Fibroblast of mammary gland (primary cell): ENCODE measurements around the gene CD96.

Experiments used
- DNase-seq: peaks from one replicate; pipeline ENCODE4 v3.0.0-alpha.2; 2010; ENCODE audit warnings: low read depth
- H3K4me3 ChIP-seq: 2 replicates; pipeline ENCODE4 v1.5.1; 2011; ENCODE audit warnings: low read depth, mild to moderate bottlenecking, low read length, moderate library complexity; ENCODE audit not compliant: control insufficient read depth
- TF ChIP-seq, protein P1 (sequence below): conservative IDR thresholded peaks from 2 replicates; pipeline ENCODE4 v1.5.1; 2011; ENCODE audit warnings: low read depth, low read length, inconsistent platforms; ENCODE audit not compliant: control insufficient read depth, insufficient read depth

The CD96 gene

DNA sequence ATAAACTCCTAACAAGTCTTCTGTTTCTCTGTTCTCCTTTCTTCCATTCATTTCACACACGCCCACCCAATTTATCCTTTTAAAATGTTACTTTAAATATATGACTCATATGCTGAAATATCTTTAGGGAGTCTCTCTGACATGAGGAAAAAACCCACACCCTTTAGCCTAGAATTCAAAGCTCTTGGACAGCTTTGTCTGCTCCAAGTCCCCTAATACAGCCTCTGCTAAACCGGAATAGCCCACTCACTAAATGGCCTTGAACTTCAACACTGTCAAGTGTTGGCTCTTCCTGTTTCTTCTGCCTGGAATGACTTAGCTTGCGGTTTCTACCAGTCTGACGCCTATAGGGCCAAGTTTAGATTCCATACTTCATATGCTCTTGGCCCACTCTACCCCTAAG is 3.3 kb upstream of the CD96 start:
- H3K4me3 ChIP-seq = no peak overlapping the region
- TF ChIP-seq, protein P1, sequence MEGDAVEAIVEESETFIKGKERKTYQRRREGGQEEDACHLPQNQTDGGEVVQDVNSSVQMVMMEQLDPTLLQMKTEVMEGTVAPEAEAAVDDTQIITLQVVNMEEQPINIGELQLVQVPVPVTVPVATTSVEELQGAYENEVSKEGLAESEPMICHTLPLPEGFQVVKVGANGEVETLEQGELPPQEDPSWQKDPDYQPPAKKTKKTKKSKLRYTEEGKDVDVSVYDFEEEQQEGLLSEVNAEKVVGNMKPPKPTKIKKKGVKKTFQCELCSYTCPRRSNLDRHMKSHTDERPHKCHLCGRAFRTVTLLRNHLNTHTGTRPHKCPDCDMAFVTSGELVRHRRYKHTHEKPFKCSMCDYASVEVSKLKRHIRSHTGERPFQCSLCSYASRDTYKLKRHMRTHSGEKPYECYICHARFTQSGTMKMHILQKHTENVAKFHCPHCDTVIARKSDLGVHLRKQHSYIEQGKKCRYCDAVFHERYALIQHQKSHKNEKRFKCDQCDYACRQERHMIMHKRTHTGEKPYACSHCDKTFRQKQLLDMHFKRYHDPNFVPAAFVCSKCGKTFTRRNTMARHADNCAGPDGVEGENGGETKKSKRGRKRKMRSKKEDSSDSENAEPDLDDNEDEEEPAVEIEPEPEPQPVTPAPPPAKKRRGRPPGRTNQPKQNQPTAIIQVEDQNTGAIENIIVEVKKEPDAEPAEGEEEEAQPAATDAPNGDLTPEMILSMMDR = no peak
- DNase-seq = peak; percentile 59

DNA sequence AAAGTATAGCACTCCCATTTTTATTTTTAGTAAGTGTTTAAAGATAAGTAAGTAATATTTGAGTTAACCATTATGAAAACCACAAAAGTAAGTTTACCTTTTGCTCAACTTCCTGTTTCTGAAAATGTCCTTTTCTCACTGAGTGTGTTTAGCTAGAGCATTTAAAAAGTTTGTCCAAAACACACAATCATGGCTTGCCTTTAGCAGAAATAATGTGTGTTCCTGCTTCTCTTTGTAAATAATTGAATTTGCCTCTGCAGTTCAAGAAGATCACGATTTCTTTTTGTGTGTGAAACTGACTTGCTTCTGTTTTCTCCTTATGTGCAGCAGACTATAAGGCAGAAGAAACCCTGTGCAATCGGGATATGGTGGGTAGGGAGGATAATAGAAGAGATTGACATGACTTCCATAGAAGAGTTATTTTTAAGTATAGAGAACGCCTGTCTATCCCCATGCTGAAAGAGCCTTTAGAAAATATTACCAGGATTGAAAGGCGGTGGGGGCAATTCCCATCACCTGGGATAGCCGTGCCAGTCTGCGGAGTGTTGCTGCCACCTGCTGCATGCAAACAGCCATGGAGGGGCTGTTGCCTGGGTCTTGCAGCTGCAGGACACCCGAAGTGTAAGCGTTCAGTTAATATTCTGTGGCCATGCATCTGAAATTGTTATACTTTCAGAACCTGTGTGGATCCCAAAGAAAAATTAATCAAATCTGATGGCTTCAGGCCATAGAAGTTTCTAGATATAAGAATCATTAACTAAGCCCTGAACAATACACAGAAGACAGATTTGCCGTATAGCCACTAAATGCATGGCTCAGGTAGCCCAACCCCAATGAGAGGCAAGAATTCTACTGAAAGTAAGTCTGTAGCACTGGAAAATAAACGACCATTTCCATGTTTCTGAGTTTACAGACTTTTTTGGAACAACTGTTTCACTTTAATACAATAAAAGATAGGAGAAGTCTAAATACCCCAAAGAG is 2.4 kb upstream of the CD96 start:
- no peak overlapping the region for H3K4me3 ChIP-seq
- TF ChIP-seq, protein P1 = peak; percentile 44
- DNase-seq = peak; percentile 28

DNA sequence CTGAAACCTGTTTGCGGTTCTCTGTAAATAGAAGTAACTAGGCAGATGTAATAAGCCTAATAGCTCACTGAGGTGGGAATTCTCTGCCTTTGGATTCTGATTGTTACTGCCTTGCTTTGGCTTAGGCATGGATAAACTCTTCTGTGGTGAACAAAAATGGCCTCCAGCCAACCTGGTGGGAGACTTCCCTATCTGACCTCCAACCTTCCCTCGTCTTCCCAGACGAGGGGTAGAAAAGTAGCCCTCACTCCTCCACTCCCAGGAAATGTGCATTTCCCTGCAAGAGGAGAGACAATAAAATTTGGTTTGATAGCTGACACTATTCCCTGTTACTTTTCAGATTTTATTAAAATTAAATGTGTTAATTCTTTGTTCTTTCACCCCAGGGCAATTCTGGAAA is 606 bp upstream of the CD96 start:
- DNase-seq = no peak
- TF ChIP-seq, protein P1 = no peak
- no peak overlapping the region for H3K4me3 ChIP-seq

DNA sequence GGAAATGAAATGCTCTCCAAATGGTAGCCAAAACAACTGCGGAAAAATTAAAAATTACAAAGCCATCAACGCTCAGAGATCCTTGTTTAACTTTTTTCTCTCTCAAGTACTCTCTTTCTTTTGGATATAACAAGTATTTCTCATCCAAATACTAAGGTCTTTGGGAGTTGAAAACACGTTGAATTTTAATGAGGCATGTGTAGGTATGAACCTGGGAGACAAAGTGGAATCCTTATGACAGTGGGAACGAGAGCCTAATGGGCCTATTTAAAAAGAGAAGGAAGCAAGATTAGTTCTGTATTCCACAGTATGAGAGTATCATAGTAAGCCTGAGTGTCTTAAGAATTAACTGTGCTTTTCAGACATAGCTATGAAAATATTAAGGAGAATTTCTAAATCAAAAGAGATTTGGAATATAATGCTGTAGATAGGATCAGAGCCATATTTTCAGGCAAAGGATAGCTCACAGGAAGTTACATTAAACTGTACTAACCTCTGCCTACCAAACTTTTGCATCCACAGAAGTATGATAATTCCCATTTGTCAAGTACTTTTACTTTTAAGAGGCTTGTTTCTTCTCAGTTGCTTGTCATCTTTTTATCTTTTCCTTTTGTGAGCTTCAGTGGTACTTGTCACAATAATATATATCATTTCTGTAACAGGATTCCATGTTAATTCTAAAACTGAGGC is 759 bp downstream of the CD96 start:
- no peak for DNase-seq
- H3K4me3 ChIP-seq = no peak overlapping the region
- TF ChIP-seq, protein P1 = no peak

DNA sequence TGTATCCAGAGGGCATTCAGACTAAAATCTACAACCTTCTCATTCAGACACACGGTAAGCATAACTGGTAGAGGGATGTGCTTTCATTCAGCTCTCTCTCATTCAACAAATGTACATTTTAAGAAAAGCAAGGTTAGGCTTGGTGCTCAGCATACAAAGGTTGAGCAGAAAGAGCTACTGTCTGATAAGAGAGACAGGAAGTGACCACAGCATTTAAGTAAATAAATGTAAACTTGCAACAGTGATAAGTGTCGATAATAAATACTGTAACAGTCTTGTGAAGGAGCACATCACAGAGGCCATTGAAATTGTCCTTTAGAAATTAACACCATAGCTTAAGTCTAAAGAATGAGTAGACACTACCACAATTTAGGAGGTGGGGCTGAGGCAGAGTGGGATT is 3.4 kb downstream of the CD96 start:
- TF ChIP-seq, protein P1 = no peak
- H3K4me3 ChIP-seq = no peak overlapping the region
- no peak for DNase-seq

DNA sequence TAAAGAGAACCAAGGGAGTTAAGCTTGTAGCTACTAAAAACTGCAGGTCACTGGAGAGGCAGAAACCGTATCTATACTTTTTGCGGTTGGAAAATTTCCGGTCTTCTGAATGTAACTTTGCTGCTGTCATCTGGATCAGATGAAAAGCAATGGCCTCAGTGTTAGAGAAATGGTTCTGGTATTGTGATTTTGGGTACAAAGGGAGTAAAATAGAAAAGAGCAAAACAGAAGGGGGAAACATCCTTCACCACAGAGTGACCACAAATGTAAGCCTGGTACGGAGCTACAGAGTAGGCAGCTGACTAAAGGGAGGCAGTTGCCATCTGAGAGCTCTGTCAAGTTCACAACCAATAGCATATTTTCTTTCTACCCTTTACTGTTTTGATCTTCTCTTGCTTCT is 5.6 kb downstream of the CD96 start:
- TF ChIP-seq, protein P1 = no peak
- no peak for DNase-seq
- no peak overlapping the region for H3K4me3 ChIP-seq
